Stimulated activated CD4-positive, alpha-beta T cell treated with anti-CD3 and anti-CD28 coated beads, TNF-alpha, amount 100 ng/mL, for 48 hours (primary cell): ENCODE measurements around the gene PER1.
A peak's percentile ranks its signal among the peaks of the same experiment; 100 is the strongest.
"Not testable (repeated sequence)": the region's sequence is repeated elsewhere in the genome, so short reads cannot be mapped to it uniquely, and the experiment has no call there.

Experiments
- DNase-seq, 3 donors: peaks; one replicate each; pipeline ENCODE4 v3.0.0-alpha.2; 2020; ENCODE audit warnings: low read depth in 3 of 3

PER1 gene

GRCh38 chr17:8173056-8173870, 21.1 kb upstream of the PER1 start:
- DNase-seq = peak in 2 of 3 donors; percentile 67 to 77

DNA sequence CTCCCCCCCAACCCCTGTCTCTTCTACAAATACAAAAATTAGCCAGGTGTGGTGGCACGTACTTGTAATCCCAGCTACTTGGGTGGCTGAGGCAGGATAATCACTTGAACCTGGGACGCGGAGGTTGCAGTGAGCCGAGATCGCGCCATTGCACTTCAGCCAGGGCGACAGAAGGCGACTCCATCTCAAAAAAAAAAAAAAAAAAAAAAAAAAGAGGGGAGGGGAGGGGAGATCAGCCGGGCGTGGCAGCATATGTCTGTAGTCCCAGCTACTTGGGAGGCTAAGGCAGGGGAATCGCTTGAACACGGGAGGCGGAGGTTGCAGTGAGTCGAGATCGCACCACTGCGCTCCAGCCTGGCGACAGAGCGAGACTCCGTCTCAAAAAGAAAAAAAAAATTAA, 18.0 kb upstream of the PER1 start:
- not testable (repeated sequence) for DNase-seq

GRCh38 chr17:8167526-8167925, 15.3 kb upstream of the PER1 start:
- DNase-seq = no peak

GRCh38 chr17:8166731-8167130, 14.5 kb upstream of the PER1 start:
- DNase-seq = no peak

DNA sequence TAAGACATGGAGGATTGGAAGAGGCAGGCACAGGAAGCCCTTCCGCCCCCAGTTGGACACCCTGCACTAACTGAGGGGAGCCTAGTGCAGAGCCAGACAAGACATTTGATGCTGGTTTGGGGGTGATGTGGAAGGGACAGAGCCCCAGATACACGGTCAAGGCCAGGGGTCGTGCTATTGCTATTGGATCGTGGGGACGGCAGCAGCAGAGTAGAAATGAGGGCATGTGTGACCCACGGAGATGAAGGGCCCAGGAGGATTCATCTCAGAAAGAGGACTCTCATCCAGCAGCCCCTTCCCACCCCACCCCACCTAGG, 12.6 kb upstream of the PER1 start:
- DNase-seq = no peak

GRCh38 chr17:8163978-8164814, 12.0 kb upstream of the PER1 start:
- DNase-seq = peak in 1 of 3 donors; percentile 78

- DNase-seq = no peak
Measured at GRCh38 chr17:8162997-8163977, 11.1 kb upstream of the PER1 start.

GRCh38 chr17:8162233-8162996, 10.2 kb upstream of the PER1 start, which contains the start of gene VAMP2:
Gene VAMP2 (minus strand): TSS chr17:8162948. CDS start chr17:8162879, 69 bp downstream.
- DNase-seq = peak in 2 of 3 donors; percentile 66 to 72

- DNase-seq = no peak
Measured at GRCh38 chr17:8161289-8162232, 9.4 kb upstream of the PER1 start.

GRCh38 chr17:8160741-8161221, 8.6 kb upstream of the PER1 start:
- DNase-seq = no peak

- no peak for DNase-seq
Measured at GRCh38 chr17:8160224-8160577, 8.0 kb upstream of the PER1 start.

DNA sequence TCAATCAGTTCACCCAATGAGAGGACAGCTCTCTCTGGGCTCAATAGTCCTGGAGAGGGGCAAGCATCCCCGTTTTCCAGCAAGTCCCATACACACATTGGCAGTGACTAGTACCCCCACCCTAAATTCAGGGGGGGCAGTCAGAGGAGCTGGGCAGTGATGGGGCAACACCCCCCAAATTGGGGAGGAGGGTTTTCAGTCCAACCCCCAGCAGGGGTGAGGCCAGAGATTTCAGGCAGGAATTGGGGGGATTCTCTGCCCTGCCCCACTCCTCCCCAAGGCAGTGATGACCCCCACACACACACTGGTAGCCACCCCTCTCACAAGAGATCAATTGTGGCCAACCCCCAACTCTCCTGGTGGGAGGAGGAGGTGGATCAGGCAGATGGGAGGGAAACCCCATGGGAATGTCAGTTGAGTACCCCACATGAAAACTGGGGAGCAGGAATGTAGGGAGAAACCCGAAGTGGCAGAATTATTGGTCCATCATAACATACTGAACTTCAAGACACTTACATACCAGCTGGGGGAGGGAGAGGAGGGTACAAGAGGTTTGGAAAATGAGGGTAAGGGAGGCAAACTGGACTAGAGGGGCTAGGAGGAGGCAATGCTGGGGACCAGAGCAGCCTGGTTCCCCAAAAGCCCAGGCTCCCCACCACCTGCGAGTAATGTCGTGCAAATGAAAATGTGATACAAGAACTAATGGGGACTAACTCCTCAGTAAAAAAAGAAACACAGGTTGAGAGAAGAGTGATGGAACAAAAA, 7.4 kb upstream of the PER1 start:
- DNase-seq = no peak

DNA sequence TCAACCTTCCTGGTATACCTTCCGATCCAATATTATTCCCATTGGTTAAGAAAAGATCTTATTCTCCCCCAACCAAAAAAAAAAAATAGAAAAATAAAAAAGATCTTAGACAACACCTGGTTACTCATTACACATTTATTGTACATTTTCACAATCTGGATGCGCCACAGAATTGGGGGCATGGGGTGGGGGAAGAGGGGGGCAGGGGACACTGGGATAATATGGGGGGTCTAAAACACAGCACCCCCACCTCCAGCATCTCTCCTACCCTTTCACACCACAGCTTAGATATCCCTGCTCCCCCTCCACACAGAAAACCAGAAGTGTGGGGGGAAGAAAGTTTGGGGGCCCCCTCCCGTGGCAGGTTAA, 6.8 kb upstream of the PER1 start:
- no peak for DNase-seq

- peak; percentile 76 to 83 (median 82) for DNase-seq
Measured at GRCh38 chr17:8158267-8159031, 6.2 kb upstream of the PER1 start.

GRCh38 chr17:8156246-8156992, 4.2 kb upstream of the PER1 start:
- peak; percentile 100 for DNase-seq

- no peak for DNase-seq
Measured at GRCh38 chr17:8155996-8156245, 3.7 kb upstream of the PER1 start.

DNA sequence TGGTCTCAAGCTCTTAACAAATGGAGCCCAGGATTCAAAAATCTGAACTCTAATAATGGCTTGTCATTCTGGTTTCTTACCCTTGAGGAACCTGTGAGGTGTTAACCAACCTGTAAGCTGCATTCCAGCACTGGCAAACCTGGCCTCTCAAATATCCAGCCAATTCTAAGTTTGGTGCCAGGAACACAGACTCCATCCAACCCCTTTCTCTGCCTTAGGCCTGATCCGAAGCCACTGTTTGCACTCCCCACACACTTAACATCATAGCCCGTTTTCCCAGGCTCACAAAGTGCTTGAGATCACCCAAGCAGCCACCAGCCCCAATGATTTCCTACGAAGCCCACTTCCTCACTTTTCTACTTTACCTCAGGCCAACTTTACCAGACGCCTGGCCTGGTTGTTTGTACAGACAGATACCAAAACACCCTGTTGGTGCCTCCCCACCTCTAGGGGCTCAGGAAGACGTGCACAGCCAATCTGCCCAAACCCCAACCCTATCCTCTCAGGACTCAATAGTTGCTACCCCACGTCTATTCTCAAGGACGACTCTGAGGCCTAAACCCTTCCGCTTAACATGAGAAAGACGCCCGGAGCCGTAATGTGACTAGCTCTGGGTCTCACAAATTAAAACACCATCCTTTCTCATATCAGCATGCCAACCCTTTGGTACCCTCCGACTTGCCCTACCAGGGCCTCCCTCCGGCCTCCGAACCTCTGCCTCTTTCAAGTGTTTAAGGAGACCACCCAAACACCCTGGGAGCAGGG, 3.2 kb upstream of the PER1 start:
- no peak for DNase-seq
